Measurements from ENCODE around the gene SH3D21.

- TF ChIP-seq POLR2AphosphoS5 (IDR thresholded peaks at IDR 0.05) = peak in 1 of 3 donors; percentile 5
- TF ChIP-seq, protein P1, sequence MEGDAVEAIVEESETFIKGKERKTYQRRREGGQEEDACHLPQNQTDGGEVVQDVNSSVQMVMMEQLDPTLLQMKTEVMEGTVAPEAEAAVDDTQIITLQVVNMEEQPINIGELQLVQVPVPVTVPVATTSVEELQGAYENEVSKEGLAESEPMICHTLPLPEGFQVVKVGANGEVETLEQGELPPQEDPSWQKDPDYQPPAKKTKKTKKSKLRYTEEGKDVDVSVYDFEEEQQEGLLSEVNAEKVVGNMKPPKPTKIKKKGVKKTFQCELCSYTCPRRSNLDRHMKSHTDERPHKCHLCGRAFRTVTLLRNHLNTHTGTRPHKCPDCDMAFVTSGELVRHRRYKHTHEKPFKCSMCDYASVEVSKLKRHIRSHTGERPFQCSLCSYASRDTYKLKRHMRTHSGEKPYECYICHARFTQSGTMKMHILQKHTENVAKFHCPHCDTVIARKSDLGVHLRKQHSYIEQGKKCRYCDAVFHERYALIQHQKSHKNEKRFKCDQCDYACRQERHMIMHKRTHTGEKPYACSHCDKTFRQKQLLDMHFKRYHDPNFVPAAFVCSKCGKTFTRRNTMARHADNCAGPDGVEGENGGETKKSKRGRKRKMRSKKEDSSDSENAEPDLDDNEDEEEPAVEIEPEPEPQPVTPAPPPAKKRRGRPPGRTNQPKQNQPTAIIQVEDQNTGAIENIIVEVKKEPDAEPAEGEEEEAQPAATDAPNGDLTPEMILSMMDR (IDR thresholded peaks at IDR 0.05 in 8 of 11, conservative IDR thresholded peaks at IDR 0.05 in 3 of 11) = no peak
- no peak for TF ChIP-seq POLR2A (IDR thresholded peaks at IDR 0.05)
Observed at GRCh38 chr1:36322041-36322785, 16.0 kb downstream of the SH3D21 start.

All from spleen (tissue), 7 donors.